Mucosa of stomach (tissue), 1 donor: Measurements from ENCODE around the gene USP31.

Source experiments
- H3K27me3 ChIP-seq: one replicate; pipeline ENCODE4 v1.7.0; 2013; ENCODE audit warnings: mild to moderate bottlenecking, low read length; ENCODE audit not compliant: control insufficient read depth, insufficient read depth
- H3K36me3 ChIP-seq: one replicate; pipeline ENCODE4 v1.7.0; 2013; ENCODE audit warnings: low read length; ENCODE audit not compliant: control insufficient read depth, insufficient read depth
- H3K4me1 ChIP-seq: one replicate; pipeline ENCODE4 v1.7.0; 2013; ENCODE audit warnings: mild to moderate bottlenecking, low read length; ENCODE audit not compliant: control insufficient read depth, insufficient read depth
- H3K4me3 ChIP-seq: one replicate; pipeline ENCODE4 v1.7.0; 2013; ENCODE audit warnings: low read length
- H3K9ac ChIP-seq: one replicate; pipeline ENCODE4 v1.7.0; 2013; ENCODE audit warnings: mild to moderate bottlenecking, low read length, moderate library complexity
- H3K9me3 ChIP-seq: one replicate; pipeline ENCODE4 v1.7.0; 2013; ENCODE audit warnings: mild to moderate bottlenecking, low read length, moderate library complexity; ENCODE audit not compliant: control insufficient read depth
- donor health status: Pancreatic carcinoma.

Gene USP31

DNA sequence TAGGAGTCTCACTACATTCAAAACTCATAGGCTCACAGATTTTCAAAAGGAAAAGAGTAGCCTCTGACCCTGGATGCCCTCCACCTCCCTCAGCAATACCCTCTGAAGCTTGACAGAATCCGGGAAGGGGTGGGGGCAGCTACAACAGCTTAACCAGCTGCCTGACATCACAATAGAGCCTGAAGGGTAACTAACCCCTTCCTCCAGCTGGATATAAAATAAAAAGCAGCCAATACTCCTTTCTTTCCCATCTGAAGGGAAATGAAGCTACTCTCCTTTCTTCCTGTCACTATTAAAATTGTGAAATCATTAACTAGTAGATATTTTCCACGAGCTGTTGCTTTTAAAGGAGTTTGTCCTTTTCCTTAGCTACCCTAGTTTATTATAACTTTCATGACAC, 24.0 kb downstream of the USP31 start:
- no peak overlapping the region for H3K4me3 ChIP-seq
- H3K9me3 ChIP-seq: no peaks in the 10 kb centered on the region
- H3K9ac ChIP-seq: no peak overlapping the region
- no peaks in the 10 kb centered on the region for H3K4me1 ChIP-seq
- no peaks in the 10 kb centered on the region for H3K27me3 ChIP-seq
- H3K36me3 ChIP-seq: no peaks in the 10 kb centered on the region

DNA sequence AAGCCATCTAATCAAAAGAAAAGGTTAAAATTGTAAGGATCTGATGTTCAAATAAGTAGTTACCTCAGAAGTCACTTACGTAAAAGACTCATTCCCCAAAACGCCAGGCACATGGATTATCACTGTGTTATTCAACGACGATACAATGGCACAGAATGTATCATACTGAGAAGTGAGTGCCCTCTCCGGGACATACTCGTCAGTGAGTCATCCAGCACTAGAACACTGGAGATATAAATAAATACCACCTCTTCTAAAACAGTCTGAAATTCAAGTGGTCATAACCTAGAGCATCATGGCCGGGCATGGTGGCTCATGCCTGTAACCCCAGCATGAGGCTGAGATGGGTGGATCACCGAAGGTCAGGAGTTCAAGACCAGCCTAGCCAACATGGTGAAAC, 24.9 kb downstream of the USP31 start:
- Histone ChIP-seq H3K9ac (no peak overlapping the region), H3K36me3 (no peaks in the 10 kb centered on the region), H3K4me3 (no peak overlapping the region), H3K27me3 (no peaks in the 10 kb centered on the region), H3K9me3 (no peaks in the 10 kb centered on the region), H3K4me1 (no peaks in the 10 kb centered on the region)

DNA sequence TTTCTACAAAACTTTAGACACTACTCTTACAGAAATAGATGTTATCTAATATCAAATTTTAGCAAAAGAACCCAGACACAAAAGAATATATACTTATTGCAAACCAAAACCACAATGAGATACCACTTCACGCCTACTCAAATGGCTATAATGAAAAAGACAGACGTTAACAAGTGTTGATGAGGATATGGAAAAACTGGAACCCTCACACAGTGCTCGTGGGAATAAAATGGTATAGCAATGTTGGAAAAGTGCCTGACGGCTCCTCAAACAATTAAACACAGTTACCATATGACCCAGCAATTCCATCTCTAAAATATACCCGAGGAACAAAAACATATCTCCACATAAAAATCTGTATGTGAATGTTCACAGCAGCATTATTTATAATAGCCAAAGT, 27.1 kb downstream of the USP31 start:
- H3K4me1 ChIP-seq: no peaks in the 10 kb centered on the region
- no peaks in the 10 kb centered on the region for H3K27me3 ChIP-seq
- no peak overlapping the region for H3K9ac ChIP-seq
- H3K4me3 ChIP-seq: no peak overlapping the region
- H3K36me3 ChIP-seq: no peaks in the 10 kb centered on the region
- H3K9me3 ChIP-seq: no peaks in the 10 kb centered on the region

DNA sequence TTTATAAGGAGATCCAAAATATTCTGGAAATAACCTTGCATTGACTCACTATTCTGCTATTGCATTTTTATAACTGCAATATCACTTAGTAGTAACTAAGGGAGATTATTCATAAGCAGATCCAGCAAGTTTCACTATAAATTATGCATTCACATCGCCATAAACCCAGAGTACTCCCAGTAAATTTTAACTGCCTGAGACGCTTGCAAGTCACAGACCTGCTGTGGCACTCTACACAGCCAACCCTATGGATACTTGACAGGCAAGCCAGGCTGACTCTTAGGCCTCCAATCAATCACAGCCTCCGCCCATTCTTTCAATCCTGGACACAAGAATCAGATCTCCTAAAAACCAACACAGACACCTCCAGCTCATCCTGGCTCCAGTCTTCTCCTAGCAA, 28.2 kb downstream of the USP31 start:
- Histone ChIP-seq H3K27me3 (no peaks in the 10 kb centered on the region), H3K4me1 (no peaks in the 10 kb centered on the region), H3K4me3 (no peak overlapping the region), H3K9me3 (no peaks in the 10 kb centered on the region), H3K36me3 (no peaks in the 10 kb centered on the region), H3K9ac (no peak overlapping the region)

DNA sequence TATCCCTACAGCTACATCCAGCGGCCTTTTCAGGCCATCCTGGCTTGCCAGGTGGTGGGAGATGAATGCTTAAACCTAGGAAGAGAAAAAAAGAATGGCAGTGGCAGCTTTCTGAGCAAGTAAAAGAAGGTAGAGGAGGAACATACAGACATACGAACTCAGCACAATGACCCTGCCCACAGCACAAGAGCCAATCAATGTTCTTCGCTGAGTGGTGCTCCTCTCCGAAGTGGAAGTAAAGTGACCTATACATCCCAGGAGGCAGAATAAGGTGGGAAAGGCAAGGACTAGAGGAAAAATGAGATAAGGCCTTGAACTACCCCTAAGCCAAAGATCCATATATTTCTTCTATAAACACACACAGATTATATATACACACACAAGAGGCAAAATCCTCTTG, 28.7 kb downstream of the USP31 start:
- H3K4me1 ChIP-seq: no peaks in the 10 kb centered on the region
- no peak overlapping the region for H3K4me3 ChIP-seq
- H3K27me3 ChIP-seq: no peaks in the 10 kb centered on the region
- no peak overlapping the region for H3K9ac ChIP-seq
- no peaks in the 10 kb centered on the region for H3K9me3 ChIP-seq
- no peaks in the 10 kb centered on the region for H3K36me3 ChIP-seq

DNA sequence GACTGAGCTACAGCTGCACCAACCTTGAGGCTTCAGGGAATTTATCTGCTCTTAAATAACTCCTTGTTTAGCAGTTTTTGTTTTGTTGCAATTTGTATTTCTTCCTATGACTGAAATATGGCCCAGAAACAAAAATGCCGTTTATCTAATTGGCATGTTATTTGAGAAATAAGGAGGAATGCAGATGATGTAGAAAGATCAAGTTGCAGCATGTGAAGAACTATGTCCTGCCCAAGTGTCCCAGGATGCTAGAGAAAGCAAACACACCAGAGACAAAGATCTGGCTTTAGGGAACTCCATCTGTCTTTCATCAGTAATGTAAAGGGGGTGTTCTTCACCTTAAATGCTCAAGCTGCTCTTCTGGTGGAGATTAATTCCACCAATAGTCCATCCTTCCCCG, 29.7 kb downstream of the USP31 start:
- H3K4me1 ChIP-seq: peaks cover 1% of the 10 kb centered on the region
- no peaks in the 10 kb centered on the region for H3K27me3 ChIP-seq
- no peaks in the 10 kb centered on the region for H3K36me3 ChIP-seq
- H3K4me3 ChIP-seq: no peak overlapping the region
- H3K9ac ChIP-seq: no peak overlapping the region
- no peaks in the 10 kb centered on the region for H3K9me3 ChIP-seq

DNA sequence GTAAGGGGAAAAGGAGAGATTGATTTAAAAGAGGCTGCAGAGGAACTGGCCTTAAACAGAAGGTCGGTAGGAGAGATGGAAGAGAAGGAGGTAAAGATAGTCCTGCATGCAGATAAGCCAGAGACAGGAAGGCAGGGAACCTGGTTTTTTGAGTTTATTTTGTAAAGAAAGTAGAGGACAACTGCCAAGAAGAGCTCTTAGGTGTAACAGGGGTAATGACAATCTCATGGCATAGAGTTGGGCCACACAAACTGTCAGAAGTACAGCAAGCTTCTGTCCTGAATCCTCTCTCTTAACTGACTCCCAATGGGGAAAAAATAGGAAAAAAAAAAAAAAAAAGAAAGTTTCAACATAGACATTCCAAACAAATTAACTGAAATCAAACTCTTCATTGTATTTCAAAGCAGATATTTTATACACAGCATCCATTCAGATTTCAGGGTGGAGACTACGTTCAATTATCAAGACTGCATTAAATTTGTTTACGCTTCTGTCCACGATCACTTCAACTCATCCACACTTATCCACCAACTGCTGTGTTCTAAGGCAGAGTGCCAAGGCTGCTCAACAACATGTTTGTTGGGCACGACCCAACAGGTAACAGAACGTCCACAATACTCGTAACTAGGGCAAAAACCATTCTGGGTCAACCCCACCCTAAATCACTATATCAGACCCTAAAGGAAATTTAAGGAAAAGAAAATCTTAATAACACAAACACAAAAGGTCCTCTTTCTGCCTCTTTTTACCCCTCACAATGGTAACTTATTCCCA, 34.9 kb downstream of the USP31 start:
- H3K9me3 ChIP-seq: no peaks in the 10 kb centered on the region
- no peak overlapping the region for H3K9ac ChIP-seq
- no peak overlapping the region for H3K4me3 ChIP-seq
- no peaks in the 10 kb centered on the region for H3K36me3 ChIP-seq
- H3K4me1 ChIP-seq: peaks cover 7% of the 10 kb centered on the region
- H3K27me3 ChIP-seq: no peaks in the 10 kb centered on the region

DNA sequence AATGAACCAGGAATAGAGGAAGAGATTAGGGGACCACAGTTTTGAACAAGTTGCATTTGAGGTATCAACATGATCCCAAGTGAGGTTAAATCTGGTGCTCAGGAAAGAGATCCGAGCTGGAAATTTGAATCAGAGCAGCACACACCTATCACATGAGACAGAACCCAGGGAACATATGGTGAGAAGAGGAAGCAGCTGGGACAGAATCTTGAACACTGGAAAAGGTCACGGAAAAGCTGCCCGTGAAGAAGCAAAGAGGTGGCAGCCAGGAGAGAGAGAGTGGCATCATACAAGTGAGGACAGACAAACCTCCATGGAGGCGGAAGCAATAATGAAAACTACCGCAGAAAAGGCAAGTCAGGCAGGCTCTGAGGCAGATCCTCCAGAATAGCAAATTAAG, 36.1 kb downstream of the USP31 start:
- no peaks in the 10 kb centered on the region for H3K36me3 ChIP-seq
- peaks cover 7% of the 10 kb centered on the region for H3K4me1 ChIP-seq
- H3K9ac ChIP-seq: no peak overlapping the region
- H3K9me3 ChIP-seq: no peaks in the 10 kb centered on the region
- H3K4me3 ChIP-seq: no peak overlapping the region
- no peaks in the 10 kb centered on the region for H3K27me3 ChIP-seq

DNA sequence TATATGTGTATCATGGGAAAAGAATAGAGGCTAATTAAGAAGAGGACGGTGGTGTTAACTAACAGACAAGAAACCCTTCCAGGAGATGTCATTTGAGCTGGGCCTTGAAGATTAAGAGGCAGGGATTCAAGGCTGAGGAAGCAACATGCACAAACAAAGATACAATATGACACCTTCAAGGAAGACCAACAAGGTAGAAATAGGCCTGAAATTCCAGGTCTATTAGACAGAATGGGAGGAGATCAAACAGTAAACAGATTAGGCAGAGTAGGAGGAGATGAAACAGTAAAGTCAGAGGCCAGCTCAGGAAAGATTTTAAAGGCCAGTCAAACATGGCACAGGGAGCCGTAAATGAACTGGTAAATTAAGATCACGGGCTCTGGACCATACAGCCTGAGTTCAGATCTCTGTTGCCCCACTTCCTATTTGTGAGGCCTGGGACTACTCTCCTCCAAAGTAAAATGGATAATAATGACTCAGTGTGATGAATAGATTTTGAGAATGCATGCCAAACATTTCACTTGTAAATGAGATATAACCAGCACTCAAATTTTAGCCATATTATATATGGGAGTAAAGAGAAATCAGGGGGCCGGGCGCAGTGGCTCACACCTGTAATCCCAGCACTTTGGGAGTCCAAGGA, 38.9 kb downstream of the USP31 start:
- Histone ChIP-seq H3K4me1 (peaks cover 7% of the 10 kb centered on the region), H3K36me3 (no peaks in the 10 kb centered on the region), H3K4me3 (no peak overlapping the region), H3K9ac (no peak overlapping the region), H3K27me3 (no peaks in the 10 kb centered on the region), H3K9me3 (no peaks in the 10 kb centered on the region)

DNA sequence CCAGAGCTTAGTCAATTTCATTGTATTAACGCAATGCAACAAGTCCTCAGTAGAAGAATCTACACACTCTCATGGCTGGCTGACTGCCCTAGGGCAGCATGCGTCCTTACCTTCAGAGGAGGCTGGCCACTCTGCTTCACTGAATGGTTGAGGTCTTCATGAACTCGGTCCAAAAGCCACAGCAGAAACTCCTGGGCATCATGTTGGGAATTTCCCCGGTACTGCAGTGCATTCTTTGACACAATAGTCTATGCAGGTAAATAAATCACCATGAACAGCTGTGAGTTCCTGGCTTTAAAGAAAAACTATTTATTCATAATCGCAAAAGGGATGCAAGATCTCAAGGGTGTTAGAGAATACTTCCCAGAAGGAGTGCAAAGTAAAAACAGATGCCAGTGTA, 41.3 kb downstream of the USP31 start:
- no peak overlapping the region for H3K9ac ChIP-seq
- no peaks in the 10 kb centered on the region for H3K27me3 ChIP-seq
- H3K4me3 ChIP-seq: no peak overlapping the region
- H3K9me3 ChIP-seq: no peaks in the 10 kb centered on the region
- no peaks in the 10 kb centered on the region for H3K36me3 ChIP-seq
- peaks cover 10% of the 10 kb centered on the region for H3K4me1 ChIP-seq

DNA sequence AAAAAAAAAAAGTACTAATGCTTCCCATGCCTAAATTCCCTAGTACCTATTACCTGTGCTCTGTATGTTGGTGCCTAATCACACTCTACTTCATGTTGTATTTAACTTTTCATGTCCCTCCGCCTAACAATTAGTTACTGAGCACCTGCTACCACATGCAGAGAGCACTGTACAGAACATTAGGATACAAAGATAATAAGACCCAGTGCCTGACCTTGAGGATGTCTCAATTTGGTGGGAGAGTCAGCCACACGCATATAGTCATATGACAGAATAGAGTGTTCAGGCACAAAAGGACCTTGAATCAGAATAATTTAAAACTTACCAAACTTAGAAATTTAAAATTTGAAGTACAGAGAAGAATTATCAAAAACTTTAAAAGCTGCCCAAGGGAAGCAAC, 42.1 kb downstream of the USP31 start:
- Histone ChIP-seq H3K27me3 (no peaks in the 10 kb centered on the region), H3K9ac (no peak overlapping the region), H3K9me3 (no peaks in the 10 kb centered on the region), H3K4me3 (no peak overlapping the region), H3K36me3 (no peaks in the 10 kb centered on the region), H3K4me1 (peaks cover 10% of the 10 kb centered on the region)

DNA sequence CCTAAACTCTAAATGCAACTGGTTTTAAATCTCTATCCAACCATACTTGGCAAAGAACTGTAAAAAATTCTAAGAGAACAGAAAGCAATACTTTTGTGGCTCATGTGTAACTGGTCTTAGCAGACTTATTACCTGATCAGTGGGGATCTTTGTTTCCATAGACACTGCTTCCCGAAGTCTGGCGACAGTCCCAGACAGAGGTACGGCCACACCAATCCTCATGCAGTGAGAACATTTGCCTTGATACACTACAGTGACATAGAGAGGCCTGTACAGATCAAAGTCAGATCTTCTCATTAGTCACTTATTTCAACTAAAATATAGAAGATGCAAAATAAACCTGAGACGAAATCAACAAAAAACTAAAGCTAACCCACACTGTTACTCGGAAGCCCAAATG, 43.9 kb downstream of the USP31 start:
- Histone ChIP-seq H3K9ac (no peak overlapping the region), H3K9me3 (no peaks in the 10 kb centered on the region), H3K4me1 (peaks cover 10% of the 10 kb centered on the region), H3K27me3 (no peaks in the 10 kb centered on the region), H3K36me3 (no peaks in the 10 kb centered on the region), H3K4me3 (no peak overlapping the region)
